ENCODE results near the gene CNOT6. TPM values are rescaled to one million over a fixed set of nuclear protein-coding genes. Genes with fewer than 3 reads are reported as not detected.
"Not testable (repeated sequence)": the region's sequence is repeated elsewhere in the genome, so short reads cannot be mapped to it uniquely, and the experiment has no call there.

CNOT6 gene
- total and polyA plus RNA-seq, 4 donors = 1.4 to 25.0 (median 4.2) TPM

DNA sequence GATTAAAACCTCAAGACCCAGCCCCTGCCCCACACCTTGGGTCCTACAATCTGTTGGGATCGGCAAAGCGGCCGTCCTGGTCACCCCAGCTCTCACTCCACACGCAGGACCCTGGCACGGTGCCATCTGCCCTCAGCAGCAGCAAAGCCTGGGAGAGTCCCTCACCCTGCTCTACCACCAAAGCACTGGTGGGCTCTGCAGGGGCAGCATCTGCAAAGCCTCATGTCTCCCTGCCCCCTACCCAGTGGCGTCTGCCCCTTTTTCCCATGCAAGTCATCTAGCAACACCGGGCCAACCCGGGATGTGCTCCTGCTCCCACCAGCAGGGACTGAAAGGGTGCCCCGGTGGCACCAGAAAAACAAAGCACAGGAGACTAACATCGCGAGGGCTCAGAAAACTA, 19.6 kb upstream of the CNOT6 start:
- no peak overlapping the region for H3K9ac ChIP-seq (ENCODE audit: low read depth in 1 of 2, low read length in 2 of 2)
- no peaks in the 10 kb centered on the region for H3K9me3 ChIP-seq (ENCODE audit: control insufficient read depth in 4 of 4, low read length in 3 of 4)
- no peak overlapping the region for H3K27ac ChIP-seq (ENCODE audit: low read depth in 1 of 2, low read length in 2 of 2)
- no peaks in the 10 kb centered on the region for H3K27me3 ChIP-seq (ENCODE audit: control insufficient read depth in 4 of 4, insufficient read depth in 4 of 4, low read length in 3 of 4)
- DNase-seq (ENCODE audit: low spot score) = no peak
- no peaks in the 10 kb centered on the region for H3K4me1 ChIP-seq (ENCODE audit: control insufficient read depth in 4 of 4, insufficient read depth in 4 of 4, low read length in 3 of 4)
- WGBS = 85% methylated on average over 11 of the region's 11 CpGs
- H3K36me3 ChIP-seq (ENCODE audit: control insufficient read depth in 4 of 4, insufficient read depth in 3 of 4, low read depth in 1 of 4, low read length in 3 of 4) = no peaks in the 10 kb centered on the region
- TF ChIP-seq TAF1 (conservative IDR thresholded peaks at IDR 0.05) (no peak), GABPA (IDR thresholded peaks at IDR 0.05 in 1 of 2, conservative IDR thresholded peaks at IDR 0.05 in 1 of 2) (no peak), EGR1 (IDR thresholded peaks at IDR 0.05; ENCODE audit: low read depth in 2 of 2) (no peak), JUND (IDR thresholded peaks at IDR 0.05) (no peak), NR2F2 (IDR thresholded peaks at IDR 0.05) (no peak), FOXA1 (IDR thresholded peaks at IDR 0.05) (no peak), REST (IDR thresholded peaks at IDR 0.05) (no peak), SP1 (IDR thresholded peaks at IDR 0.05) (no peak), RXRA (IDR thresholded peaks at IDR 0.05) (no peak), RAD21 (IDR thresholded peaks at IDR 0.05) (no peak), YY1 (IDR thresholded peaks at IDR 0.05) (no peak), HNF4G (IDR thresholded peaks at IDR 0.05) (no peak), HNF4A (conservative IDR thresholded peaks at IDR 0.05) (no peak), FOXA2 (IDR thresholded peaks at IDR 0.05) (no peak)
- TF ChIP-seq, protein P1, sequence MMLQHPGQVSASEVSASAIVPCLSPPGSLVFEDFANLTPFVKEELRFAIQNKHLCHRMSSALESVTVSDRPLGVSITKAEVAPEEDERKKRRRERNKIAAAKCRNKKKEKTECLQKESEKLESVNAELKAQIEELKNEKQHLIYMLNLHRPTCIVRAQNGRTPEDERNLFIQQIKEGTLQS (IDR thresholded peaks at IDR 0.05) = no peak
- TF ChIP-seq, protein P2, sequence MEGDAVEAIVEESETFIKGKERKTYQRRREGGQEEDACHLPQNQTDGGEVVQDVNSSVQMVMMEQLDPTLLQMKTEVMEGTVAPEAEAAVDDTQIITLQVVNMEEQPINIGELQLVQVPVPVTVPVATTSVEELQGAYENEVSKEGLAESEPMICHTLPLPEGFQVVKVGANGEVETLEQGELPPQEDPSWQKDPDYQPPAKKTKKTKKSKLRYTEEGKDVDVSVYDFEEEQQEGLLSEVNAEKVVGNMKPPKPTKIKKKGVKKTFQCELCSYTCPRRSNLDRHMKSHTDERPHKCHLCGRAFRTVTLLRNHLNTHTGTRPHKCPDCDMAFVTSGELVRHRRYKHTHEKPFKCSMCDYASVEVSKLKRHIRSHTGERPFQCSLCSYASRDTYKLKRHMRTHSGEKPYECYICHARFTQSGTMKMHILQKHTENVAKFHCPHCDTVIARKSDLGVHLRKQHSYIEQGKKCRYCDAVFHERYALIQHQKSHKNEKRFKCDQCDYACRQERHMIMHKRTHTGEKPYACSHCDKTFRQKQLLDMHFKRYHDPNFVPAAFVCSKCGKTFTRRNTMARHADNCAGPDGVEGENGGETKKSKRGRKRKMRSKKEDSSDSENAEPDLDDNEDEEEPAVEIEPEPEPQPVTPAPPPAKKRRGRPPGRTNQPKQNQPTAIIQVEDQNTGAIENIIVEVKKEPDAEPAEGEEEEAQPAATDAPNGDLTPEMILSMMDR (IDR thresholded peaks at IDR 0.05; ENCODE audit: low read depth, low read length, missing input control) = no peak
- TF ChIP-seq, protein P3, sequence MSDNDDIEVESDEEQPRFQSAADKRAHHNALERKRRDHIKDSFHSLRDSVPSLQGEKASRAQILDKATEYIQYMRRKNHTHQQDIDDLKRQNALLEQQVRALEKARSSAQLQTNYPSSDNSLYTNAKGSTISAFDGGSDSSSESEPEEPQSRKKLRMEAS (IDR thresholded peaks at IDR 0.05) = no peak
- TF ChIP-seq, protein P4, sequence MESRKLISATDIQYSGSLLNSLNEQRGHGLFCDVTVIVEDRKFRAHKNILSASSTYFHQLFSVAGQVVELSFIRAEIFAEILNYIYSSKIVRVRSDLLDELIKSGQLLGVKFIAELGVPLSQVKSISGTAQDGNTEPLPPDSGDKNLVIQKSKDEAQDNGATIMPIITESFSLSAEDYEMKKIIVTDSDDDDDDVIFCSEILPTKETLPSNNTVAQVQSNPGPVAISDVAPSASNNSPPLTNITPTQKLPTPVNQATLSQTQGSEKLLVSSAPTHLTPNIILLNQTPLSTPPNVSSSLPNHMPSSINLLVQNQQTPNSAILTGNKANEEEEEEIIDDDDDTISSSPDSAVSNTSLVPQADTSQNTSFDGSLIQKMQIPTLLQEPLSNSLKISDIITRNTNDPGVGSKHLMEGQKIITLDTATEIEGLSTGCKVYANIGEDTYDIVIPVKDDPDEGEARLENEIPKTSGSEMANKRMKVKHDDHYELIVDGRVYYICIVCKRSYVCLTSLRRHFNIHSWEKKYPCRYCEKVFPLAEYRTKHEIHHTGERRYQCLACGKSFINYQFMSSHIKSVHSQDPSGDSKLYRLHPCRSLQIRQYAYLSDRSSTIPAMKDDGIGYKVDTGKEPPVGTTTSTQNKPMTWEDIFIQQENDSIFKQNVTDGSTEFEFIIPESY (IDR thresholded peaks at IDR 0.05) = no peak
- no peak overlapping the region for H3K4me3 ChIP-seq (ENCODE audit: low read depth in 1 of 3, low read length in 3 of 3)

GRCh38 chr5:180475969-180476524, 18.1 kb upstream of the CNOT6 start:
- not testable (repeated sequence) for H3K27ac ChIP-seq (ENCODE audit: low read depth in 1 of 2, low read length in 2 of 2); DNase-seq (ENCODE audit: low spot score); H3K36me3 ChIP-seq (ENCODE audit: control insufficient read depth in 4 of 4, insufficient read depth in 3 of 4, low read depth in 1 of 4, low read length in 3 of 4); H3K9me3 ChIP-seq (ENCODE audit: control insufficient read depth in 4 of 4, low read length in 3 of 4); H3K9ac ChIP-seq (ENCODE audit: low read depth in 1 of 2, low read length in 2 of 2); H3K4me1 ChIP-seq (ENCODE audit: control insufficient read depth in 4 of 4, insufficient read depth in 4 of 4, low read length in 3 of 4); H3K27me3 ChIP-seq (ENCODE audit: control insufficient read depth in 4 of 4, insufficient read depth in 4 of 4, low read length in 3 of 4); H3K4me3 ChIP-seq (ENCODE audit: low read depth in 1 of 3, low read length in 3 of 3)
- 92% methylated on average over 20 of the region's 20 CpGs for WGBS
